ENCODE measurements around the gene NTN3.

- TF ChIP-seq GATA3 (IDR thresholded peaks at IDR 0.05; ENCODE audit: low read depth, low read length), result no peak
- no peak for TF ChIP-seq GATA2 (IDR thresholded peaks at IDR 0.05; ENCODE audit: low read depth, low read length)
Measured at GRCh38 chr16:2439598-2439997, 31.5 kb upstream of the NTN3 start.

Data from SH-SY5Y (cell line).